A549 (cell line): ENCODE measurements around the gene TMF1. TPM values are rescaled to one million over a fixed set of nuclear protein-coding genes. Genes with fewer than 3 reads are reported as not detected.

Experiments used
- ATAC-seq, 2 experiments: fragments of 200-7000 bp in 1 of 2; fragments of >200 bp in 1 of 2; cut with Nextera tagmentation in 1 of 2; cut with Tn5 transposase in 1 of 2; 3 replicates each; pipeline versions ENCODE4 v1.8.0 to v1.9.1; 2018 to 2020; ENCODE audit warnings: mild to moderate bottlenecking in 1 of 2, moderate library complexity in 1 of 2
- CTCF ChIA-PET: fragments of 300-600 bp; sonication (Branson Sonifier 250); formaldehyde crosslinking; extraction: SDS; loops from one replicate; lab custom pipeline; 2021; ENCODE audit warnings: antibody characterized with exemption, inconsistent platforms; lab: Yijun Ruan, JAX
- POLR2A ChIA-PET: fragments of 350-600 bp; formaldehyde crosslinking; extraction: SDS; loops from one replicate; lab custom pipeline; 2021; ENCODE audit warnings: antibody characterized with exemption, inconsistent platforms; lab: Yijun Ruan, JAX
- DNase-seq, 2 experiments: peaks; one replicate each; pipeline versions ENCODE4 v3.0.0 to v3.0.0-alpha.2; 2011 to 2016; ENCODE audit warnings: low read depth in 1 of 2, low spot score in 1 of 2
- FAIRE-seq: peaks from 2 replicates; lab custom pipeline; 2011; peaks lifted over from hg19 to GRCh38; lab: Jason Lieb, UNC
- H3K27ac ChIP-seq, 2 experiments: fragments of >200 bp; sonication (Bioruptor Twin); formaldehyde crosslinking; 3 replicates each; pipeline ENCODE4 v1.5.1; 2016 to 2017
- H3K4me1 ChIP-seq: fragments of >200 bp; sonication (Bioruptor Twin); formaldehyde crosslinking; 3 replicates; pipeline ENCODE4 v1.6.1; 2016
- H3K4me2 ChIP-seq: fragments of >200 bp; sonication (Bioruptor Twin); formaldehyde crosslinking; 3 replicates; pipeline ENCODE4 v1.6.1; 2016
- H3K4me3 ChIP-seq: fragments of >200 bp; sonication (Bioruptor Twin); formaldehyde crosslinking; 3 replicates; pipeline ENCODE4 v1.5.1; 2016
- H3K9me3 ChIP-seq: fragments of >200 bp; sonication (Bioruptor Twin); formaldehyde crosslinking; 3 replicates; pipeline ENCODE4 v1.6.1; 2016
- CBX8 ChIP-seq: fragments of 200-600 bp; sonication (generic); IDR thresholded peaks from 2 replicates; pipeline ENCODE4 v1.6.1; 2016
- CEBPB ChIP-seq, 2 experiments: fragments of >200 bp in 1 of 2; sonication (Bioruptor Twin) in 1 of 2; formaldehyde crosslinking in 1 of 2; IDR thresholded peaks; 2 replicates each; pipeline ENCODE4 v1.6.1; 2012 to 2016
- CHD4 ChIP-seq: fragments of 200-600 bp; sonication (generic); IDR thresholded peaks from 2 replicates; pipeline ENCODE4 v1.6.1; 2016; ENCODE audit warnings: antibody characterized with exemption, mild to moderate bottlenecking, borderline replicate concordance
- ESRRA ChIP-seq: fragments of 150-350 bp; IDR thresholded peaks from 2 replicates; pipeline ENCODE4 v1.6.1; 2014; ENCODE audit warnings: mild to moderate bottlenecking, low read length, borderline replicate concordance
- GATA3 ChIP-seq: IDR thresholded peaks from 2 replicates; pipeline ENCODE4 v1.6.1; 2012; ENCODE audit warnings: borderline replicate concordance
- HDAC2 ChIP-seq: fragments of 200-600 bp; sonication (generic); IDR thresholded peaks from 2 replicates; pipeline ENCODE4 v1.6.1; 2016
- HES2 ChIP-seq: fragments of >200 bp; sonication (Bioruptor Twin); formaldehyde crosslinking; IDR thresholded peaks from 2 replicates; pipeline ENCODE4 v1.6.1; 2016
- HOXB13 ChIP-seq: fragments of 250-450 bp; sonication (Bioruptor Pico); IDR thresholded peaks from 2 replicates; pipeline ENCODE4 v1.5.0; 2020; ENCODE audit warnings: low read depth, mild to moderate bottlenecking, moderate library complexity
- JUN ChIP-seq, 2 experiments: fragments of >200 bp; sonication (Bioruptor Twin); formaldehyde crosslinking; IDR thresholded peaks; 2 replicates in 1 of 2; 3 replicates in 1 of 2; pipeline ENCODE4 v1.6.1; 2016 to 2017
- KDM5A ChIP-seq: fragments of 200-600 bp; sonication (generic); IDR thresholded peaks from 2 replicates; pipeline ENCODE4 v1.6.1; 2016; ENCODE audit warnings: antibody characterized with exemption, mild to moderate bottlenecking
- MAFK ChIP-seq: fragments of 450-650 bp; IDR thresholded peaks from 2 replicates; pipeline ENCODE4 v1.6.1; 2014; ENCODE audit not compliant: partially characterized antibody
- MAZ ChIP-seq: fragments of 150-350 bp; IDR thresholded peaks from 2 replicates; pipeline ENCODE4 v1.6.1; 2014; ENCODE audit warnings: antibody characterized with exemption, low read depth, low read length, borderline replicate concordance
- NFE2L2 ChIP-seq: fragments of 150-350 bp; conservative IDR thresholded peaks from 2 replicates; pipeline ENCODE4 v1.6.1; 2014; ENCODE audit warnings: low read length
- PHF8 ChIP-seq: fragments of 200-600 bp; sonication (generic); IDR thresholded peaks from 2 replicates; pipeline ENCODE4 v1.6.1; 2016; ENCODE audit warnings: low read depth, mild to moderate bottlenecking, antibody characterized with exemption, moderate library complexity, borderline replicate concordance
- POLR2A ChIP-seq: IDR thresholded peaks from 2 replicates; pipeline ENCODE4 v1.6.1; 2012; ENCODE audit warnings: mild to moderate bottlenecking, low read length
- POLR2AphosphoS2 ChIP-seq: conservative IDR thresholded peaks from 2 replicates; pipeline ENCODE4 v1.6.1; 2012; ENCODE audit warnings: low read length, improper control_type of control experiment, inconsistent platforms
- RCOR1 ChIP-seq: fragments of 150-350 bp; IDR thresholded peaks from 2 replicates; pipeline ENCODE4 v1.6.1; 2014; ENCODE audit warnings: antibody characterized with exemption, low read length, low read depth
- RFX5 ChIP-seq: fragments of 450-650 bp; IDR thresholded peaks from 2 replicates; pipeline ENCODE4 v1.7.1; 2014; ENCODE audit warnings: antibody characterized with exemption, mild to moderate bottlenecking, moderate library complexity
- SMC3 ChIP-seq: fragments of >200 bp; sonication (Bioruptor Twin); formaldehyde crosslinking; IDR thresholded peaks from 3 replicates; pipeline ENCODE4 v1.6.1; 2018; ENCODE audit warnings: inconsistent platforms
- SREBF2 ChIP-seq: fragments of 450-650 bp; IDR thresholded peaks from 2 replicates; pipeline ENCODE4 v1.6.1; 2014; ENCODE audit warnings: mild to moderate bottlenecking, moderate library complexity
- USF2 ChIP-seq: fragments of 450-650 bp; IDR thresholded peaks from 2 replicates; pipeline ENCODE4 v1.6.1; 2014; ENCODE audit warnings: antibody characterized with exemption
- ZSCAN20 ChIP-seq: fragments of 250-450 bp; sonication (Bioruptor Pico); IDR thresholded peaks from 2 replicates; pipeline ENCODE4 v1.8.0; 2022; ENCODE audit warnings: mild to moderate bottlenecking, moderate library complexity
- WGBS: methylation state at CpG from one replicate; pipeline ENCODE4 v1.1.6; 2017; ENCODE audit errors: missing lambda C conversion rate; 5-methylcytosine and 5-hydroxymethylcytosine counted together
- polyA plus RNA-seq, 4 experiments: library from polyadenylated mRNA; depleted of rRNA in 3 of 4; stranded (reverse); fragments of >200 nt; fragmentation: RNase III in 1 of 4; extraction: RNeasy Plus Mini Kit Qiagen cat#74134 plus additional on column Dnase treatment in 1 of 4; gene quantifications; 2 replicates in 3 of 4; 3 replicates in 1 of 4; pipeline ENCODE4 v1.2.3, GENCODE V29; 2011 to 2017
- TF ChIP-seq, protein P1 (sequence below): fragments of >200 bp; sonication (Bioruptor Twin); formaldehyde crosslinking; IDR thresholded peaks from 3 replicates; pipeline ENCODE4 v1.6.1; 2016
- TF ChIP-seq, protein P2 (sequence below): IDR thresholded peaks from 2 replicates; pipeline ENCODE4 v1.6.1; 2012
- TF ChIP-seq, protein P3 (sequence below): fragments of >200 bp; sonication (Bioruptor Twin); formaldehyde crosslinking; IDR thresholded peaks from 3 replicates; pipeline ENCODE4 v1.5.1; 2016
- TF ChIP-seq, protein P4 (sequence below): fragments of 200-600 bp; sonication (generic); IDR thresholded peaks from 2 replicates; pipeline ENCODE4 v1.6.1; 2016; ENCODE audit warnings: antibody characterized with exemption, mild to moderate bottlenecking, moderate library complexity

Gene TMF1
- polyA plus RNA-seq, 2 of the 4 experiments (the other 2 are of a cell fraction), result 13.7 to 17.2 TPM

- ChIA-PET CTCF (no interaction called here), POLR2A (interaction anchor here (2.0 kb wide), 1 partner anchor 30 kb away, joined by 4 read pairs; the partner anchor contains the start of gene TMF1)
- H3K9me3 ChIP-seq, result no peaks in the 10 kb centered on the region
- no peak overlapping the region for H3K4me3 ChIP-seq
- peak overlapping the region; percentile 76 to 96 for H3K27ac ChIP-seq
- H3K4me1 ChIP-seq, result peaks cover 63% of the 10 kb centered on the region
- FAIRE-seq, result no peak
- DNase-seq, result peak in 1 of 2 experiments; percentile 43
- ATAC-seq, result no peak
- TF ChIP-seq ZSCAN20 (CRISPR knock-in tag) (no peak), MAZ (no peak), CHD4 (no peak), SMC3 (no peak), MAFK (no peak), HOXB13 (CRISPR knock-in tag) (no peak), PHF8 (no peak), NFE2L2 (no peak), USF2 (no peak), CEBPB (IDR thresholded peaks at IDR 0.05) (no peak), SREBF2 (no peak), HES2 (no peak), GATA3 (no peak), HDAC2 (no peak), ESRRA (no peak)
- TF ChIP-seq, protein P1, sequence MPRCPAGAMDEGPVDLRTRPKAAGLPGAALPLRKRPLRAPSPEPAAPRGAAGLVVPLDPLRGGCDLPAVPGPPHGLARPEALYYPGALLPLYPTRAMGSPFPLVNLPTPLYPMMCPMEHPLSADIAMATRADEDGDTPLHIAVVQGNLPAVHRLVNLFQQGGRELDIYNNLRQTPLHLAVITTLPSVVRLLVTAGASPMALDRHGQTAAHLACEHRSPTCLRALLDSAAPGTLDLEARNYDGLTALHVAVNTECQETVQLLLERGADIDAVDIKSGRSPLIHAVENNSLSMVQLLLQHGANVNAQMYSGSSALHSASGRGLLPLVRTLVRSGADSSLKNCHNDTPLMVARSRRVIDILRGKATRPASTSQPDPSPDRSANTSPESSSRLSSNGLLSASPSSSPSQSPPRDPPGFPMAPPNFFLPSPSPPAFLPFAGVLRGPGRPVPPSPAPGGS, result no peak
- TF ChIP-seq, protein P2, sequence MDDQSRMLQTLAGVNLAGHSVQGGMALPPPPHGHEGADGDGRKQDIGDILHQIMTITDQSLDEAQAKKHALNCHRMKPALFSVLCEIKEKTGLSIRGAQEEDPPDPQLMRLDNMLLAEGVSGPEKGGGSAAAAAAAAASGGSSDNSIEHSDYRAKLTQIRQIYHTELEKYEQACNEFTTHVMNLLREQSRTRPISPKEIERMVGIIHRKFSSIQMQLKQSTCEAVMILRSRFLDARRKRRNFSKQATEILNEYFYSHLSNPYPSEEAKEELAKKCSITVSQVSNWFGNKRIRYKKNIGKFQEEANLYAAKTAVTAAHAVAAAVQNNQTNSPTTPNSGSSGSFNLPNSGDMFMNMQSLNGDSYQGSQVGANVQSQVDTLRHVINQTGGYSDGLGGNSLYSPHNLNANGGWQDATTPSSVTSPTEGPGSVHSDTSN, result no peak
- TF ChIP-seq, all 56 proteins: peak for 0
- peak overlapping the region; percentile 95 for H3K4me2 ChIP-seq
Observed at GRCh38 chr3:69082805-69083204, 30.7 kb upstream of the TMF1 start.

GRCh38 chr3:69082361-69082760, 30.2 kb upstream of the TMF1 start:
- WGBS, result 24% methylated on average over 2 of the region's 2 CpGs
- DNase-seq (no peak), FAIRE-seq (no peak), ATAC-seq (no peak)
- TF ChIP-seq, protein P2, result no peak
- TF ChIP-seq CBX8 (no peak), ZSCAN20 (CRISPR knock-in tag) (no peak), NFE2L2 (no peak), KDM5A (no peak), POLR2AphosphoS2 (no peak), RCOR1 (no peak), SREBF2 (no peak), HOXB13 (CRISPR knock-in tag) (no peak), POLR2A (no peak), HDAC2 (no peak), RFX5 (no peak), JUN (IDR thresholded peaks at IDR 0.05) (no peak)
- TF ChIP-seq, protein P3, sequence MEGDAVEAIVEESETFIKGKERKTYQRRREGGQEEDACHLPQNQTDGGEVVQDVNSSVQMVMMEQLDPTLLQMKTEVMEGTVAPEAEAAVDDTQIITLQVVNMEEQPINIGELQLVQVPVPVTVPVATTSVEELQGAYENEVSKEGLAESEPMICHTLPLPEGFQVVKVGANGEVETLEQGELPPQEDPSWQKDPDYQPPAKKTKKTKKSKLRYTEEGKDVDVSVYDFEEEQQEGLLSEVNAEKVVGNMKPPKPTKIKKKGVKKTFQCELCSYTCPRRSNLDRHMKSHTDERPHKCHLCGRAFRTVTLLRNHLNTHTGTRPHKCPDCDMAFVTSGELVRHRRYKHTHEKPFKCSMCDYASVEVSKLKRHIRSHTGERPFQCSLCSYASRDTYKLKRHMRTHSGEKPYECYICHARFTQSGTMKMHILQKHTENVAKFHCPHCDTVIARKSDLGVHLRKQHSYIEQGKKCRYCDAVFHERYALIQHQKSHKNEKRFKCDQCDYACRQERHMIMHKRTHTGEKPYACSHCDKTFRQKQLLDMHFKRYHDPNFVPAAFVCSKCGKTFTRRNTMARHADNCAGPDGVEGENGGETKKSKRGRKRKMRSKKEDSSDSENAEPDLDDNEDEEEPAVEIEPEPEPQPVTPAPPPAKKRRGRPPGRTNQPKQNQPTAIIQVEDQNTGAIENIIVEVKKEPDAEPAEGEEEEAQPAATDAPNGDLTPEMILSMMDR, result no peak
- TF ChIP-seq, protein P4, sequence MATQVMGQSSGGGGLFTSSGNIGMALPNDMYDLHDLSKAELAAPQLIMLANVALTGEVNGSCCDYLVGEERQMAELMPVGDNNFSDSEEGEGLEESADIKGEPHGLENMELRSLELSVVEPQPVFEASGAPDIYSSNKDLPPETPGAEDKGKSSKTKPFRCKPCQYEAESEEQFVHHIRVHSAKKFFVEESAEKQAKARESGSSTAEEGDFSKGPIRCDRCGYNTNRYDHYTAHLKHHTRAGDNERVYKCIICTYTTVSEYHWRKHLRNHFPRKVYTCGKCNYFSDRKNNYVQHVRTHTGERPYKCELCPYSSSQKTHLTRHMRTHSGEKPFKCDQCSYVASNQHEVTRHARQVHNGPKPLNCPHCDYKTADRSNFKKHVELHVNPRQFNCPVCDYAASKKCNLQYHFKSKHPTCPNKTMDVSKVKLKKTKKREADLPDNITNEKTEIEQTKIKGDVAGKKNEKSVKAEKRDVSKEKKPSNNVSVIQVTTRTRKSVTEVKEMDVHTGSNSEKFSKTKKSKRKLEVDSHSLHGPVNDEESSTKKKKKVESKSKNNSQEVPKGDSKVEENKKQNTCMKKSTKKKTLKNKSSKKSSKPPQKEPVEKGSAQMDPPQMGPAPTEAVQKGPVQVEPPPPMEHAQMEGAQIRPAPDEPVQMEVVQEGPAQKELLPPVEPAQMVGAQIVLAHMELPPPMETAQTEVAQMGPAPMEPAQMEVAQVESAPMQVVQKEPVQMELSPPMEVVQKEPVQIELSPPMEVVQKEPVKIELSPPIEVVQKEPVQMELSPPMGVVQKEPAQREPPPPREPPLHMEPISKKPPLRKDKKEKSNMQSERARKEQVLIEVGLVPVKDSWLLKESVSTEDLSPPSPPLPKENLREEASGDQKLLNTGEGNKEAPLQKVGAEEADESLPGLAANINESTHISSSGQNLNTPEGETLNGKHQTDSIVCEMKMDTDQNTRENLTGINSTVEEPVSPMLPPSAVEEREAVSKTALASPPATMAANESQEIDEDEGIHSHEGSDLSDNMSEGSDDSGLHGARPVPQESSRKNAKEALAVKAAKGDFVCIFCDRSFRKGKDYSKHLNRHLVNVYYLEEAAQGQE, result no peak
- peaks cover 60% of the 10 kb centered on the region for H3K4me1 ChIP-seq
- H3K9me3 ChIP-seq, result no peaks in the 10 kb centered on the region
- CTCF ChIA-PET, result no interaction called here
- H3K27ac ChIP-seq, result peak overlapping the region; percentile 76 to 96
- POLR2A ChIA-PET, result interaction anchor here (2.0 kb wide), 1 partner anchor 30 kb away, joined by 4 read pairs; the partner anchor contains the start of gene TMF1
- H3K4me2 ChIP-seq, result peak overlapping the region; percentile 95
- H3K4me3 ChIP-seq, result no peak overlapping the region
